HCT116 (cell line): ENCODE measurements around the gene KLK13. TPM values are rescaled to one million over a fixed set of nuclear protein-coding genes. Genes with fewer than 3 reads are reported as not detected.

Experiments used
- ATAC-seq: fragments of 200-7000 bp; cut with Tn5 transposase; 2 replicates; pipeline ENCODE4 v1.9.1; 2020; ENCODE audit warnings: mild to moderate bottlenecking, moderate library complexity
- BruUV-seq: library from RNA; stranded (reverse); fragments of 400-500 nt; replicated peaks from 2 replicates; lab custom pipeline; 2021; lab: Mats Ljungman, UMichigan
- CTCF ChIA-PET: fragments of 300-600 bp; sonication (Branson Sonifier 250); formaldehyde crosslinking; loops from one replicate; lab custom pipeline; 2021; ENCODE audit warnings: antibody characterized with exemption; lab: Charles Lee
- POLR2A ChIA-PET: fragments of 300-600, 350-600 bp; sonication (Branson Sonifier 250); formaldehyde crosslinking; loops from one replicate; lab custom pipeline; 2021; ENCODE audit warnings: antibody characterized with exemption; lab: Charles Lee
- RAD21 ChIA-PET, 2 experiments: fragments of 300-600 bp; sonication (Branson Sonifier 250); formaldehyde crosslinking; loops; one replicate each; lab custom pipeline; 2023; ENCODE audit warnings: low total read pairs in 2 of 2; ENCODE audit not compliant: uncharacterized antibody in 2 of 2, unreplicated experiment in 2 of 2, low non-redundant PET in 1 of 2; lab: Charles Lee
- DNase-seq: peaks from one replicate; pipeline ENCODE4 v3.0.0-alpha.2; 2010; ENCODE audit warnings: low read depth, low spot score
- H2AFZ ChIP-seq: fragments of 200-600 bp; shearing (Covaris generic), sonication (generic); 2 replicates; pipeline ENCODE4 v1.6.1; 2017; ENCODE audit warnings: low read depth, mixed run types, mixed read lengths, antibody characterized with exemption, low read length; ENCODE audit not compliant: poor library complexity, severe bottlenecking
- H3K27ac ChIP-seq: 2 replicates; pipeline ENCODE4 v1.5.1; 2012; ENCODE audit warnings: low read depth, low read length
- H3K27me3 ChIP-seq: fragments of 200-600 bp; sonication (generic); 2 replicates; pipeline ENCODE4 v1.6.1; 2016; ENCODE audit warnings: mixed run types, low read length, mixed read lengths; ENCODE audit not compliant: insufficient read depth
- H3K36me3 ChIP-seq, 2 experiments: fragments of 200-500 bp in 1 of 2; fragments of 200-600 bp in 1 of 2; sonication (Bioruptor generic) in 1 of 2; sonication (generic) in 1 of 2; 2 replicates each; pipeline versions ENCODE4 v1.5.1 to v1.6.1; 2014 to 2016; ENCODE audit warnings: low read length in 2 of 2, inconsistent platforms in 1 of 2, mixed read lengths in 1 of 2, mixed run types in 1 of 2; ENCODE audit not compliant: insufficient read depth in 2 of 2, control insufficient read depth in 1 of 2
- H3K4me1 ChIP-seq, 2 experiments: fragments of 200-600 bp in 1 of 2; sonication (generic) in 1 of 2; 2 replicates each; pipeline versions ENCODE4 v1.5.1 to v1.6.1; 2012 to 2017; ENCODE audit warnings: low read length in 2 of 2, inconsistent platforms in 1 of 2, mild to moderate bottlenecking in 1 of 2, mixed read lengths in 1 of 2, mixed run types in 1 of 2, moderate library complexity in 1 of 2; ENCODE audit not compliant: insufficient read depth in 2 of 2, control insufficient read depth in 1 of 2
- H3K4me2 ChIP-seq: fragments of 200-600 bp; sonication (generic); 2 replicates; pipeline ENCODE4 v1.6.1; 2017; ENCODE audit warnings: mixed run types, low read length, mixed read lengths
- H3K4me3 ChIP-seq, 2 experiments: fragments of 200-600 bp in 1 of 2; sonication (generic) in 1 of 2; replicated peaks in 1 of 2; 2 replicates each; pipeline ENCODE4 v1.5.1; 2011 to 2016; ENCODE audit warnings: low read length in 2 of 2, control low read depth in 1 of 2, low read depth in 1 of 2, mild to moderate bottlenecking in 1 of 2, mixed read lengths in 1 of 2, mixed run types in 1 of 2
- H3K79me2 ChIP-seq: fragments of 200-600 bp; sonication (generic); 2 replicates; pipeline ENCODE4 v1.6.1; 2017; ENCODE audit warnings: mild to moderate bottlenecking, mixed run types, low read length, moderate library complexity, mixed read lengths; ENCODE audit not compliant: insufficient read depth
- H3K9ac ChIP-seq: fragments of 200-600 bp; sonication (generic); 2 replicates; pipeline ENCODE4 v1.6.1; 2016; ENCODE audit warnings: low read length, mixed read lengths
- H3K9me2 ChIP-seq: fragments of 200-600 bp; sonication (generic), shearing (Covaris generic); 2 replicates; pipeline ENCODE4 v1.6.1; 2017; ENCODE audit warnings: mixed run types, mild to moderate bottlenecking, moderate library complexity; ENCODE audit not compliant: insufficient read depth
- H3K9me3 ChIP-seq, 2 experiments: fragments of 200-500 bp in 1 of 2; fragments of 200-600 bp in 1 of 2; sonication (Bioruptor generic) in 1 of 2; sonication (generic) in 1 of 2; 2 replicates each; pipeline ENCODE4 v1.6.1; 2014 to 2017; ENCODE audit warnings: low read length in 2 of 2, mixed read lengths in 2 of 2, inconsistent platforms in 1 of 2, low read depth in 1 of 2, mild to moderate bottlenecking in 1 of 2, mixed run types in 1 of 2, moderate library complexity in 1 of 2; ENCODE audit not compliant: control insufficient read depth in 1 of 2, insufficient read depth in 1 of 2
- H4K20me1 ChIP-seq: fragments of 200-600 bp; sonication (generic), shearing (Covaris generic); 2 replicates; pipeline ENCODE4 v1.6.1; 2017; ENCODE audit warnings: mixed run types, mild to moderate bottlenecking, moderate library complexity; ENCODE audit not compliant: insufficient read depth
- CEBPB ChIP-seq: IDR thresholded peaks from 2 replicates; pipeline ENCODE4 v1.6.1; 2012; ENCODE audit warnings: low read depth
- EGR1 ChIP-seq: IDR thresholded peaks from 2 replicates; pipeline ENCODE4 v1.6.1; 2012; ENCODE audit warnings: low read depth
- ELF1 ChIP-seq: IDR thresholded peaks from 2 replicates; pipeline ENCODE4 v1.6.1; 2012; ENCODE audit warnings: low read depth, borderline replicate concordance
- FOSL1 ChIP-seq: IDR thresholded peaks from 2 replicates; pipeline ENCODE4 v1.6.1; 2012; ENCODE audit warnings: low read depth
- JUND ChIP-seq: IDR thresholded peaks from 2 replicates; pipeline ENCODE4 v1.6.1; 2012
- MAX ChIP-seq: IDR thresholded peaks from 2 replicates; pipeline ENCODE4 v1.6.1; 2012
- POLR2AphosphoS5 ChIP-seq: IDR thresholded peaks from 2 replicates; pipeline ENCODE4 v1.6.1; 2011; ENCODE audit warnings: mild to moderate bottlenecking, low read depth, low read length, moderate library complexity
- SIN3A ChIP-seq: IDR thresholded peaks from 2 replicates; pipeline ENCODE4 v1.6.1; 2012; ENCODE audit warnings: low read depth
- SRF ChIP-seq: IDR thresholded peaks from 2 replicates; pipeline ENCODE4 v1.6.1; 2012; ENCODE audit warnings: low read depth
- TCF7L2 ChIP-seq: IDR thresholded peaks from 2 replicates; pipeline ENCODE4 v1.7.0; 2011; ENCODE audit warnings: borderline replicate concordance, inconsistent platforms; ENCODE audit not compliant: insufficient read depth, insufficient read length; ENCODE audit errors: extremely low read depth
- YY1 ChIP-seq: IDR thresholded peaks from 2 replicates; pipeline ENCODE4 v1.6.1; 2011; ENCODE audit warnings: low read length, low read depth, moderate library complexity, mild to moderate bottlenecking; ENCODE audit not compliant: insufficient replicate concordance; ENCODE audit errors: extremely low read depth
- ZBTB33 ChIP-seq: IDR thresholded peaks from 2 replicates; pipeline ENCODE4 v1.6.1; 2011; ENCODE audit warnings: mild to moderate bottlenecking, low read length, moderate library complexity; ENCODE audit not compliant: insufficient replicate concordance; ENCODE audit errors: extremely low read depth
- ZFX ChIP-seq: fragments of 450-650 bp; IDR thresholded peaks from 2 replicates; pipeline ENCODE4 v1.6.1; 2017
- ZNF274 ChIP-seq: fragments of 200-500 bp; sonication (Bioruptor generic); IDR thresholded peaks from 2 replicates; pipeline ENCODE4 v1.6.1; 2014; ENCODE audit warnings: mild to moderate bottlenecking, low read depth, low read length, inconsistent platforms
- intact Hi-C: fragments of 100-400 bp; cut with micrococcal nuclease; formaldehyde crosslinking; loops from 2 replicates; pipeline ENCODE4 v1.10.0; 2022
- total RNA-seq: library from RNA; stranded (reverse); gene quantifications from one replicate; pipeline ENCODE4 v1.2.1, GENCODE V29; 2021; ENCODE audit not compliant: unreplicated experiment

Gene KLK13
- total RNA-seq, 1 experiment from 2014 or later: 3.2 TPM

- ChIA-PET POLR2A (no interaction called here), CTCF (no interaction called here), RAD21 (no interaction called here)
- no peak overlapping the region for H3K27ac ChIP-seq
- no TSS peak for BruUV-seq
- H2AFZ ChIP-seq: no peak overlapping the region
- peaks cover 0 to 12% of the 10 kb centered on the region in 2 experiments; a peak in 2 of 4 replicates for H3K4me1 ChIP-seq
- H3K36me3 ChIP-seq: no peaks in the 10 kb centered on the region
- no peak overlapping the region for H3K4me2 ChIP-seq
- intact Hi-C loops: no loop called here
- no peaks in the 10 kb centered on the region for H4K20me1 ChIP-seq
- DNase-seq (no peak), ATAC-seq (peak; percentile 67)
- H3K9me2 ChIP-seq: no peaks in the 10 kb centered on the region
- TF ChIP-seq ZNF274 (no peak), ELF1 (no peak), POLR2AphosphoS5 (no peak), EGR1 (no peak), FOSL1 (no peak), YY1 (no peak), ZBTB33 (no peak), JUND (no peak), SRF (no peak), SIN3A (no peak), MAX (no peak), ZFX (no peak), CEBPB (no peak), TCF7L2 (no peak)
- H3K4me3 ChIP-seq: no peak overlapping the region
- H3K79me2 ChIP-seq: no peaks in the 10 kb centered on the region
- no peak overlapping the region for H3K9ac ChIP-seq
- no peaks in the 10 kb centered on the region for H3K9me3 ChIP-seq
- H3K27me3 ChIP-seq: no peaks in the 10 kb centered on the region
Observed at GRCh38 chr19:51029718-51030117, 35.2 kb downstream of the KLK13 start.
